LHCN-M2 (cell line): Measurements from ENCODE around the gene FAM25A. TPM values are rescaled to one million over a fixed set of nuclear protein-coding genes. Genes with fewer than 3 reads are reported as not detected.
"Not testable (repeated sequence)": the region's sequence is repeated elsewhere in the genome, so short reads cannot be mapped to it uniquely, and the experiment has no call there.

ENCODE experiments used
- DNase-seq: peaks from one replicate; pipeline ENCODE4 v3.0.0-alpha.2; 2012; ENCODE audit warnings: low read depth
- total RNA-seq: library from RNA; depleted of rRNA; stranded (reverse); fragments of >200 nt; gene quantifications from 2 replicates; pipeline ENCODE4 v1.2.3, GENCODE V29; 2014

FAM25A gene
- total RNA-seq, 1 experiment from 2014 or later: not detected

DNA sequence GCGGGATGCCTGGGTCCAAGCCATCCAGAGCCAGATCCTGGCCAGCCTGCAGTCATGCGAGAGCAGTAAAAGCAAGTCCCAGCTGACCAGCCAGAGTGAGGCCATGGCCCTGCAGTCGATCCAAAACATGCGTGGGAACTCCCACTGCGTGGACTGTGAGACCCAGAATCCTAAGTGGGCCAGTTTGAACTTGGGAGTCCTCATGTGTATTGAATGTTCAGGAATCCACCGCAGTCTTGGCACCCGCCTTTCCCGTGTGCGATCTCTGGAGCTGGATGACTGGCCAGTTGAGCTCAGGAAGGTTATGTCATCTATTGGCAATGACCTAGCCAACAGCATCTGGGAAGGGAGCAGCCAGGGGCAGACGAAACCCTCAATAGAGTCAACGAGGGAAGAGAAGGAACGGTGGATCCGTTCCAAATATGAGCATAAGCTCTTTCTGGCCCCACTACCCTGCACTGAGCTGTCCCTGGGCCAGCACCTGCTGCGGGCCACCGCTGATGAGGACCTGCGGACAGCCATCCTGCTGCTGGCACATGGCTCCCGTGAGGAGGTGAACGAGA, 10.9 kb upstream of the FAM25A start:
- not testable (repeated sequence) for DNase-seq

GRCh38 chr10:87013528-87013927, 6.6 kb upstream of the FAM25A start:
- DNase-seq: not testable (repeated sequence)

DNA sequence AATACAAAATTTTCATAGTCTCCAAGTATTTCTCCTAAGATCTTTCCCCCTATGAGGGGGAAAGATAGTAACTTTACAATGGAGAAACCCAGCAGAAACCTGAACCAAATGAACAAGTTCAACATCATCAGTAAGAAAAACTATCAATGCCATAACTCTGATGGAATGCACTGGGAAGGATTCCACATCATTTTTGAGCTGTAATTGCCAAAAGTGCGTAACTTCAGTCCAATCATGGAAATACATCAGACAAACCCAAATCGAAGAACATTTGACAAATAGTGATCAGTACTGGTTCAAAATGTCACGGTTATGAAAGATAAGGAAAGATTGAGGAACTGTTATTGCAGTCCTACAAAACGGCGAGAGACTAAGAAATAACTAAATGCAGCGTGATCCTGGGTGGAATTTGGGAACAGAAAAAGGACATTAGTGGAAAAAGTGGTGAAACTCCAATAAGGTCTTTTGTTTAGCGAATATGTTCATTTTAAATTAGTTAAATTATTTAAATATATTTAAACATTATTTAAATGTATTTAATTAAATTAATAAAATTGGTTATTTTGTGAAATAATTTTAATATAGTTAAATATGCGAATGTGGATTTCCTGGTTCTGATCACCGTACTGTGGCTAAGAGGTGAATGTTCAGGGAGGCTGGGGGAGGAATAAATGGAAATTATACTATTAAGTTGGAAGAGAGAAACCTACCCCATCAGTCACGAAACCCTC, 4.9 kb upstream of the FAM25A start:
- not testable (repeated sequence) for DNase-seq

DNA sequence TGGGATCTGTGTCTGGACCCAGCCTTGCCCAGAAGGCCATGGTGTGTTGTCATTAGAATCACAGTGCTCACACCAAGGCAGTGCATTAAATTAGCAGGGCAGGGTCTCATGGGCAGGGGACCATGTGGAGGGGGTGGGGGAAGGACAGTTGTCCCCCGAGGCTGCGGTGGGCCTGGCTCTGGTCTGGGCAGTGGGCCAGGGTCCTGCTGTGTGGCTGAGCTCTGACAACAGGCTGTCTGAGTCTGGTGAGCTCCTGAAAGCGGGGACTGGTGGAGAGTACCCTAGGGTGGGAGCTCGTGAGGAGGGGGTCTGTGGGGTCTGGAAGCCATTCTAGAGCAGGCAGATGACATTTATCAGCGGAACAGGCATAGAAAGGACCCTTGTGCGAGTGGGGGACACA, 2.0 kb upstream of the FAM25A start:
- not testable (repeated sequence) for DNase-seq

- DNase-seq: peak; percentile 26
Observed at GRCh38 chr10:87019066-87019465, 1.0 kb upstream of the FAM25A start.

DNA sequence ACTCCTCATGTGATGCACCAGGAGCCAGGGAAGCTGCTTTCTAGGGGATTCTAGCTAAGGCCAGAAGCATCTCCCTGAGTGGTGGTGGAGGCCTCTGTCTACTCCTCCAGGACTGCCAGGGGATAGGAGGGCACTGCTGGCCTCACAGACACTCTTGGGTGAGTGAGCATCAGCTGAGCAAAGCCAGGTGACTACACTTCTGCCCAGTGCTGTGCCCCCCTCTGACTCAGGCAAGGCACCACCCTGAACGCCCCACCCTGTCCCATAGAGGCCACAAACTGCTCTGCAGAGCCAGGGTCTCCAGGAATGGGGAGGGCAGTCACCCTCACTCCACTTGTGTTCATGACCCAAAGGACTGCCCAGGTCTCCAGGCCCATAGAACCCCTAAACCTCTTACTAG, 590 bp upstream of the FAM25A start:
- DNase-seq: not testable (repeated sequence)

DNA sequence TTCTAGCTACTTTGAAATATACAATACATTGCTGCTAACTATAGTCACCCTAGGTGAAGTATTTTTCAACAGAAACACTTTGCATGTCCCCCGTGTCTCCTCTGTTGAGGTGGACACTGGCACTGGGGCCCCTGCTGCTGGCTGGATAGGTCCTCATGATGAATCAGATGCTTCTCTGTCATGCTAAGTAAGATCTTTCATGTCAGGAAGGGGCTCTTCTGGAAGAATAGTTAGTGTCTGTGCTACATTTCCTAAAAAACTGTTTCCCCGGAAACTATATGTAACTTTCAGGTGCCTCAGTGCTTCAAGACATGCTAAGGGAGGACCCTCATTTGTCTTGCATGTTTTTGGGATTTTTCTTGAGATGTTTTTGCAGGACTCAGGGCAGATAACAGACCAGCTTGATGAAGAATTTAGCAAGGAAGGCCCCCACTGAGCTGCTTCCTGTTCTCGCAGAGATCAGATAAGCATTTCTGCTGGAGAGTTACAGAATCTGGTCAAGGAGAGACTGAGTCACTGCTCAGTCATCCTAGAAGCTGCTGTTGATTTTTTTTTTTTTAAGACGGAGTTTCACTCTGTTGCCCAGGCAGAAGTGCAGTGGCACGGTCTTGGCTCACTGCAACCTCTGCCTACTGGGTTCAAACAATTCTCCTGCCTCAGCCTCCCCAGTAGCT, 5.3 kb downstream of the FAM25A start:
- DNase-seq: peak; percentile 74

DNA sequence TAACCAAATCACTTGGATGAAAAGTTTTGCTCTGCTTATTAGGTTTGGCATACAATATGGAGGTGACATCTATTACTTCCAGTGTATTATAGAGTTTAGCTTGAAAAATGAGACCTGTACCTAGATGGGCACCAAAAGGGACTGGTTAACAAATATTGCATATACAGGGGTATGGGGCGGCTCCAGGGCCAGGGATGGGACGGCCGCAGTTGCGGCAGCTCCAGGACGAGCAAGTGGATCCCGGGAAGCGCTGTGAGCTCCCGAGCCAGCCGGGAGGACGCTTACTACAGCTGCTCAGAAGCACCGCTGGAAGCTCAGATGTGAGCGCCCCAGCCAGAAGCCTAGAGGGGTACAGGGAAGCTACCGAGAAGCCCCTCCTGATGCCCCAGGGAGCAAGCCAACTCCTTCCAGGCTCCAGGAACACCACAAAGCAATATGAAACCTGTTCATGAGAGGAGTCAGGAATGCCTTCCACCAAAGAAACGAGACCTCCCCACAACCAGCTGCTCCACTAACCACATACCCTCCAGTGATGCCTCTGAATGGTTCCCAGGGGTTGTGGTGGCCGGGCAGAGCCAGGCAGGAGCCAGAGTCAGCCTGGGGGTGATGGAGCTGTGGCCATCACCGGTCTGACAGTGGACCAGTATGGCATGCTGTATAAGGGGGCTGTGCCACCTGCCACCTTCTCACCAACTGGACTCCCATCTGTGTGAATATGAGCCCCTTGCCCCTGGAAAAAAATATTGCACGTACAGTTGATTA, 6.8 kb downstream of the FAM25A start:
- DNase-seq: peak; percentile 71

DNA sequence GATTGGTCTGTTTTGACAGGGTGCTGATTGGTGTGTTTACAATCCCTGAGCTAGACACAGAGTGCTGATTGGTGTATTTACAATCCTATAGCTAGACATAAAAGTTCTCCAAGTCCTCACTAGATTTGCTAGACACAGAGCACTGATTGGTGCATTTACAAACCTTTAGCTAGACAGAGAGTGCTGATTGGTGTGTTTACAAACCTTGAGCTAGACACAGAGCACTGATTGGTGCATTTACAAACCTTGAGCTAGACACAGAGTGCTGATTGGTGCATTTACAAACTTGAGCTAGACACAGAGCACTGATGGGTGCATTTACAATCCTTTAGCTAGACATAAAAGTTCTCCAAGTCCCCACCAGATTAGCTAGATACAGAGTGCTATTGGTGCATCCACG, 10.3 kb downstream of the FAM25A start:
- DNase-seq: not testable (repeated sequence)

GRCh38 chr10:87030912-87031635, 11.0 kb downstream of the FAM25A start:
- no peak for DNase-seq

GRCh38 chr10:87036623-87037022, 16.5 kb downstream of the FAM25A start:
- no peak for DNase-seq

DNA sequence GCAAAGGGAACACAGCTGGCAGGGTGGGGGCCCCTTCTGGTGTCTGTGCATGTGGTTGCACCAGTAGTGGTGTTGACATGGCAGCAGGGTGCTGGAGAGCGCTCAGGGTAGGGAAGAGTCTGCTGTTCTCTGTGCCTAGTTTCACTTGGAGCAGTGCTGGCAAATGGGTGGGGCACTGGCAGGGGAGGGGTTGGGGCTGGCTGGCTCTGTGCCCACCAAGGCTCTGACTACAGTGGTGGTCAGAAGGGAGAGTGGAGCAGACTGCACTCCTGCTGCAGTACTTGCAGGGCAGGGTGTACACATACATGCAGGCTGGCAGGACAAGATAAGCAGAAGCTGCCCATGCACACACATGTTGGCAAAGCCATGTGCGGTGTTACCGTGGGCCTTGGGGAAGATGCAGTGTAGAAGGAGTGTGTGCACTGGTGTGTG, 18.2 kb downstream of the FAM25A start:
- peak; percentile 16 for DNase-seq

GRCh38 chr10:87038786-87039185, 18.7 kb downstream of the FAM25A start:
- peak; percentile 27 for DNase-seq

GRCh38 chr10:87043579-87043978, 23.5 kb downstream of the FAM25A start:
- DNase-seq: not testable (repeated sequence)

- no peak for DNase-seq
Observed at GRCh38 chr10:87045434-87045938, 25.4 kb downstream of the FAM25A start.

- DNase-seq: no peak
Observed at GRCh38 chr10:87053111-87053510, 33.0 kb downstream of the FAM25A start.

DNA sequence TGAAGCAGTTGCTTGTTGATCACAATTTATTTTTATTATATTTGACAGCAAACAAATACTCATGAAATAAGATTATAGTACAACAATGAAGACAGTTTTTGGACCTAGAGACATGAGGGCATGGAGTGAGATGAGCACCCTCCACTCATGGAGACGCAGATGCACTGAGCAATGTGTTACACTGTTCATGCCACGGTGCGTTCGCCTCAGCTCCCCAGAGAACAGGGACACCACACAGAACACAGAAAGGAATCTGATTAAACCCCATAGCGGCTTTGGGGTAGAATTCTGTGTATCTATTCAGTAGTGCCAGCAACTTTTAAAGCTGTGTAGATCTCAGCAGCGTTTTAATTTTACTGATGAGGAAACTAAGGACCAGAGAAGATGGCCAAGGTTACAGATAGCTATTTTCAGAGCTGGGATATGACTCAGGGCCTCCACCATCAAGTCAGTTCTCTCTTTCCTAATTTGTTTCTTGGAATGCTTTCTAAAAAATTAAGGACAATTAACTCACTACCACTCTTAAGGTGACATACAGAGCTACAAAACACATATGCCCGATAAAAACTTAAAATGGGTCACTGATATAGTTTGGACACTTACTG, 33.6 kb downstream of the FAM25A start:
- no peak for DNase-seq

DNA sequence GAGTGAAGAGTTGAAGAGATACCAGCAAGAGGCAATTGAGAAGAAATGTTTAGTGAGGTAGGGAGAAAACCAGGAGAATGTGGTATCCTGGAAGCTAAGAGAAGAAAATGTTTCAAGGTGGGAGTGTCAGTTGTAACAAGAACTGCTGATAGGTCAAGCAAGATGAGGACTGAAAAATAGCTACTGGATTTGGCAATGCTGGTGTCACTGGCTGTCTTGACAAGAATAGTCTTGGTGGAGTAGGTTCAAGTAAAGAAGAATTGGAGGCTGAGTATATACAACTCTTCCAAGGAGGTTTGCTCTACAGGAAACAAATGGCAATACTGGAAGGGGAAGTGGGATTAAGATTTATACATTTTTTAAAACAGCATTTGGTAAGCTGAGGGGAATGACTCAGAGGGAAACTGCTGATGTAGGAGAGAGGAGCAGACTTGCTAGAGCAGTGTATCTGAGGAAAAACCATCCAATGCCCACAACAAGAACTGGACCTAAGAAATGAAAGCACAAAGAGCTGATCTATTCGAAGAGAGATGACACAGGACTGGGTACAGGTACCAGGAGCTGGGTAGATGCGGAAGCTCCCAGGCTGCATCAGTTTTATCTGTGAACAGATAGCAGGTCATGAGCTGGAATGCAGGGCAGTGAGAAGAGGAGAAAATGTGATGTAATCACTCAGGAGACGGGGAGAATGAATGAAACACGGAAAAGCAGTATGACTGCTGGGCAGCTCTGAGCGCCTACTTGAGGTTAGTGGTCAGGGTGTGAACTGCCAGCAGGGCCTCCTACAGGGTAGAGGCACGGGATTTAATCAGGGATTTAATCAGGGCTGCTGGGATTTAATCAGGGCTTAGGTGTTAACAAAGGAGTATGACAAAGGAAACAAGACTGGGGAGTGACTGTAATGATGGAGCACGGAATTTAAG, 34.5 kb downstream of the FAM25A start:
- peak; percentile 72 for DNase-seq

- DNase-seq: no peak
Observed at GRCh38 chr10:87058171-87058570, 38.1 kb downstream of the FAM25A start.

- no peak for DNase-seq
Observed at GRCh38 chr10:87059401-87059800, 39.3 kb downstream of the FAM25A start.
